ENCODE measurements around the gene LIMS4. TPM values are rescaled to one million over a fixed set of nuclear protein-coding genes. Genes with fewer than 3 reads are reported as not detected.
"Not testable (repeated sequence)": the region's sequence is repeated elsewhere in the genome, so short reads cannot be mapped to it uniquely, and the experiment has no call there.

LIMS4 gene
- total and polyA plus RNA-seq, 2 donors (not counting 1 experiment from before 2014, with no cell fraction given), result 1.5 to 1.8 TPM

DNA sequence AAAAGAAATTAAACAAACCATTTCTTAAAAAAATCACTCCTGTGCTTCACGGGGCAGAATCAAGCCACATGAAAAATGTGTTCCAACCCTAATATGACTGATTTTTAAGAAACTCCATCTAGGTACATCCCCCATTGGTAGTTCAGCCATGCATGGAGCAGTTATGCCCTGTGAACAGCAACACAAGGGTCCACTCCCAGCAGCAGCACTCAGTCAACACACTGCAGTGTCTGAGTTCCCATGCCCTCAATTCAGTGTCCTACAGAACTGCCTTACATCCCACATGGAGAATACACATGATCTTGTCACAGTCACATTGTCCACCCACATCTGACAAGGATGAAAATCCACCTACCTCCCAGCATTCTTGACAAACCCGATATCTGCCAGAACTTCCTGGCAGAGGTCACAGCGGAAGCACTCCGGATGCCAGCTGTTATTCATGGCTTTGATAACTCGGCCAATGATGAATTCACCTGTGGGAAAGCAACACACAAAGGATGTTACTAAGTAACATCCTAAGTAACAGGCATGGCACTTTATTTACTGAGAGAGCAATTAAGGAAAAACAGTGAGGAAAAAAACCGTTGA lies 17.4 kb downstream of the LIMS4 start:
- not testable (repeated sequence) for H2AFZ ChIP-seq (ENCODE audit: low read length); H3K79me2 ChIP-seq (ENCODE audit: control insufficient read depth, insufficient read depth, low read length); DNase-seq (ENCODE audit: low read depth in 2 of 2); H3K27ac ChIP-seq (ENCODE audit: insufficient read depth, low read length); H3K4me3 ChIP-seq (replicated peaks in 1 of 4; ENCODE audit: control extremely low read depth in 1 of 4, insufficient read depth in 1 of 4, low read depth in 3 of 4, low read length in 4 of 4); H3K9me3 ChIP-seq (ENCODE audit: control insufficient read depth, insufficient read depth, low read depth, low read length); H3K9ac ChIP-seq (ENCODE audit: insufficient read depth, low read length); H3K4me1 ChIP-seq (ENCODE audit: control insufficient read depth, extremely low read depth, insufficient read depth, low read length); H3K27me3 ChIP-seq (ENCODE audit: control insufficient read depth, insufficient read depth, low read length); H3K36me3 ChIP-seq (ENCODE audit: control insufficient read depth, insufficient read depth, low read length); H4K20me1 ChIP-seq (ENCODE audit: control insufficient read depth, extremely low read depth, insufficient read depth, low read length); H3K4me2 ChIP-seq (ENCODE audit: extremely low read depth, insufficient read depth, low read length)

DNA sequence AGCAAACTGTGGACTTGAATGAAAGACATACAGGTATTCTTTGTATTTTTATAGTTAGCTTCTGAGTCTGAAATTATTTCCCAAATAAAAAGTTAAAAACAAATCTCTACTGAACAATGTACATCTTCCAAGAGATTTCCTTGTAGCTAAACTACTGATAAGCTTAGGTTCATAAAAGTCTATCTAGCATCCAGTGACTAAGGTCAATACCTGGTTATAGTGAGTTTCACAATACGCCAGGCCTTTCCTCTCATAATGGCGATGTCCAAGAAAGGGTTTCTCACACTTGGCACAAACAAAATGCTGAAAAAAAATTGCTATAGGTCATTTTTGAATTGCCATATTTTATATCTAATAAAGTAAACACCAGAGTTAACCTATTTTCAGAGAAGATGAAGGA lies 21.7 kb downstream of the LIMS4 start:
- not testable (repeated sequence) for H3K36me3 ChIP-seq (ENCODE audit: control insufficient read depth, insufficient read depth, low read length); H2AFZ ChIP-seq (ENCODE audit: low read length); H3K9me3 ChIP-seq (ENCODE audit: control insufficient read depth, insufficient read depth, low read depth, low read length); H3K27me3 ChIP-seq (ENCODE audit: control insufficient read depth, insufficient read depth, low read length); H3K4me2 ChIP-seq (ENCODE audit: extremely low read depth, insufficient read depth, low read length); H3K79me2 ChIP-seq (ENCODE audit: control insufficient read depth, insufficient read depth, low read length); DNase-seq (ENCODE audit: low read depth in 2 of 2); H3K9ac ChIP-seq (ENCODE audit: insufficient read depth, low read length); H4K20me1 ChIP-seq (ENCODE audit: control insufficient read depth, extremely low read depth, insufficient read depth, low read length); H3K4me1 ChIP-seq (ENCODE audit: control insufficient read depth, extremely low read depth, insufficient read depth, low read length); H3K4me3 ChIP-seq (replicated peaks in 1 of 4; ENCODE audit: control extremely low read depth in 1 of 4, insufficient read depth in 1 of 4, low read depth in 3 of 4, low read length in 4 of 4); H3K27ac ChIP-seq (ENCODE audit: insufficient read depth, low read length)

- H3K27ac ChIP-seq (ENCODE audit: insufficient read depth, low read length); H3K4me1 ChIP-seq (ENCODE audit: control insufficient read depth, extremely low read depth, insufficient read depth, low read length); H4K20me1 ChIP-seq (ENCODE audit: control insufficient read depth, extremely low read depth, insufficient read depth, low read length); DNase-seq (ENCODE audit: low read depth in 2 of 2); H3K27me3 ChIP-seq (ENCODE audit: control insufficient read depth, insufficient read depth, low read length); H3K9ac ChIP-seq (ENCODE audit: insufficient read depth, low read length); H3K79me2 ChIP-seq (ENCODE audit: control insufficient read depth, insufficient read depth, low read length); H3K9me3 ChIP-seq (ENCODE audit: control insufficient read depth, insufficient read depth, low read depth, low read length); H2AFZ ChIP-seq (ENCODE audit: low read length); H3K36me3 ChIP-seq (ENCODE audit: control insufficient read depth, insufficient read depth, low read length); H3K4me3 ChIP-seq (replicated peaks in 1 of 4; ENCODE audit: control extremely low read depth in 1 of 4, insufficient read depth in 1 of 4, low read depth in 3 of 4, low read length in 4 of 4); H3K4me2 ChIP-seq (ENCODE audit: extremely low read depth, insufficient read depth, low read length): not testable (repeated sequence)
Observed at GRCh38 chr2:110449127-110449947, 23.3 kb downstream of the LIMS4 start.

GRCh38 chr2:110446644-110447043 lies 26.0 kb downstream of the LIMS4 start:
- not testable (repeated sequence) for H3K36me3 ChIP-seq (ENCODE audit: control insufficient read depth, insufficient read depth, low read length)

GRCh38 chr2:110443305-110444005 lies 29.2 kb downstream of the LIMS4 start:
- not testable (repeated sequence) for H2AFZ ChIP-seq (ENCODE audit: low read length); H3K36me3 ChIP-seq (ENCODE audit: control insufficient read depth, insufficient read depth, low read length); H3K4me1 ChIP-seq (ENCODE audit: control insufficient read depth, extremely low read depth, insufficient read depth, low read length); H3K27ac ChIP-seq (ENCODE audit: insufficient read depth, low read length); H3K79me2 ChIP-seq (ENCODE audit: control insufficient read depth, insufficient read depth, low read length); H3K4me3 ChIP-seq (replicated peaks in 1 of 4; ENCODE audit: control extremely low read depth in 1 of 4, insufficient read depth in 1 of 4, low read depth in 3 of 4, low read length in 4 of 4); H3K27me3 ChIP-seq (ENCODE audit: control insufficient read depth, insufficient read depth, low read length); DNase-seq (ENCODE audit: low read depth in 2 of 2); H3K9ac ChIP-seq (ENCODE audit: insufficient read depth, low read length); H3K9me3 ChIP-seq (ENCODE audit: control insufficient read depth, insufficient read depth, low read depth, low read length); H3K4me2 ChIP-seq (ENCODE audit: extremely low read depth, insufficient read depth, low read length); H4K20me1 ChIP-seq (ENCODE audit: control insufficient read depth, extremely low read depth, insufficient read depth, low read length)

More at GRCh38 chr2:110446644-110447043, 26.0 kb downstream of the LIMS4 start:
- not testable (repeated sequence) for H3K27me3 ChIP-seq (ENCODE audit: control insufficient read depth, insufficient read depth, low read length); H3K4me1 ChIP-seq (ENCODE audit: control insufficient read depth, extremely low read depth, insufficient read depth, low read length); H3K4me2 ChIP-seq (ENCODE audit: extremely low read depth, insufficient read depth, low read length); H3K9me3 ChIP-seq (ENCODE audit: control insufficient read depth, insufficient read depth, low read depth, low read length); H3K9ac ChIP-seq (ENCODE audit: insufficient read depth, low read length); H3K79me2 ChIP-seq (ENCODE audit: control insufficient read depth, insufficient read depth, low read length); H4K20me1 ChIP-seq (ENCODE audit: control insufficient read depth, extremely low read depth, insufficient read depth, low read length); H3K4me3 ChIP-seq (replicated peaks in 1 of 4; ENCODE audit: control extremely low read depth in 1 of 4, insufficient read depth in 1 of 4, low read depth in 3 of 4, low read length in 4 of 4); DNase-seq (ENCODE audit: low read depth in 2 of 2); H3K27ac ChIP-seq (ENCODE audit: insufficient read depth, low read length); H2AFZ ChIP-seq (ENCODE audit: low read length)

DNA sequence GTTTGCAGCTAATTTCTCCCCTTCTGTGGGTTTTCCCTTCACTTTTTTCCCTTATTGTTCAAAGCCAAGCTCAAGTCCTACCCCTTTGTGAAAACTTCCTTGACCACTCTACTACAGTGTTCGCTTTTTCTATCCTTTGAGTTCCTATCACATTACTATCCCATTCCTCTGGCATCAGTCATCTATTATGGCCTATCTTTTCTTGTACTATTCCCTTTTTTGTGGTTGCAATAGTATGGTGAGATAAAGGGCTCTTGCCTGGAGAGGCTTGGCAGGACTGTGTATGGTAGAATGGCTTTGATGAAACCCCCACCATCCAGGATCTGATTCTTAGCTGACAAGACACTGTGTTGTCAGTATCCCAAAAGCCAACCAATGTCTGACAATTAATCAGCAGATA lies 30.7 kb downstream of the LIMS4 start:
- not testable (repeated sequence) for H3K36me3 ChIP-seq (ENCODE audit: control insufficient read depth, insufficient read depth, low read length); H3K79me2 ChIP-seq (ENCODE audit: control insufficient read depth, insufficient read depth, low read length); H3K4me2 ChIP-seq (ENCODE audit: extremely low read depth, insufficient read depth, low read length); H3K27me3 ChIP-seq (ENCODE audit: control insufficient read depth, insufficient read depth, low read length); H3K27ac ChIP-seq (ENCODE audit: insufficient read depth, low read length); H3K9ac ChIP-seq (ENCODE audit: insufficient read depth, low read length); H3K4me3 ChIP-seq (replicated peaks in 1 of 4; ENCODE audit: control extremely low read depth in 1 of 4, insufficient read depth in 1 of 4, low read depth in 3 of 4, low read length in 4 of 4); H2AFZ ChIP-seq (ENCODE audit: low read length); H3K9me3 ChIP-seq (ENCODE audit: control insufficient read depth, insufficient read depth, low read depth, low read length); H4K20me1 ChIP-seq (ENCODE audit: control insufficient read depth, extremely low read depth, insufficient read depth, low read length); DNase-seq (ENCODE audit: low read depth in 2 of 2); H3K4me1 ChIP-seq (ENCODE audit: control insufficient read depth, extremely low read depth, insufficient read depth, low read length)

All from fibroblast of lung (primary cell).